Measurements from ENCODE around the gene CCDC92.

DNA sequence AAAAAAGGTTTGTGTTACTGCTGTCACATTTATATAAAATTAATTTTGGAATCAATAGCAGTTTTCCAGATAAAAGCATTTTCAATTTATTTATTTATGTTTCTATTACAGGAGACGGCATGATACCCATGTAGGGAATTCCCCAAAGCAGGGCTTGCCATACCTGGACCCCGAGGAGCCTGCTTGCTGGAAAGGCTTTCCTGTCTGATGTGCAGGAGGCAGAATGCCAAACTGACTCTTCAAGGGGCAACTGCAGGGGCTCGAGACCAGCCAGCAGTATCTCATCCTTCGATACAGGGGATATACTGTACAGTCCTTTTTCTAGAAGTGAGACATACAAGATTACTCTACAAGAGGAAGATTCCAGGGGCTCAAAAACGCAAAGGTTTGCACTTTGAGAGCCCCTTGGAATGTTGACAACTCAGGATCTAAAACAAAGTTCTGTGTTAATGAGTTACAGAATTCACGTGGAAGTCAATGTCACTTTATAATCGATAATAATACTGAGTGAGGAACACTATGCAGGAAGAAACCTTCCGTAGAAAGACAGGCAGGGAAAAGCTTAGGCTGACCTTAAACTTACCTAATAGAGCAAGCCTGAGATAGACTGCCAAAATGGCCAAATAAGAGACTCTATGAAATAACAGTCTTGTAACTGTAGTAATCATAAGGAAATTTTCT is 38.9 kb upstream of the CCDC92 start:
- TF ChIP-seq EZH2phosphoT487 (conservative IDR thresholded peaks at IDR 0.05; ENCODE audit: low read length), result no peak
- TF ChIP-seq, protein P1, sequence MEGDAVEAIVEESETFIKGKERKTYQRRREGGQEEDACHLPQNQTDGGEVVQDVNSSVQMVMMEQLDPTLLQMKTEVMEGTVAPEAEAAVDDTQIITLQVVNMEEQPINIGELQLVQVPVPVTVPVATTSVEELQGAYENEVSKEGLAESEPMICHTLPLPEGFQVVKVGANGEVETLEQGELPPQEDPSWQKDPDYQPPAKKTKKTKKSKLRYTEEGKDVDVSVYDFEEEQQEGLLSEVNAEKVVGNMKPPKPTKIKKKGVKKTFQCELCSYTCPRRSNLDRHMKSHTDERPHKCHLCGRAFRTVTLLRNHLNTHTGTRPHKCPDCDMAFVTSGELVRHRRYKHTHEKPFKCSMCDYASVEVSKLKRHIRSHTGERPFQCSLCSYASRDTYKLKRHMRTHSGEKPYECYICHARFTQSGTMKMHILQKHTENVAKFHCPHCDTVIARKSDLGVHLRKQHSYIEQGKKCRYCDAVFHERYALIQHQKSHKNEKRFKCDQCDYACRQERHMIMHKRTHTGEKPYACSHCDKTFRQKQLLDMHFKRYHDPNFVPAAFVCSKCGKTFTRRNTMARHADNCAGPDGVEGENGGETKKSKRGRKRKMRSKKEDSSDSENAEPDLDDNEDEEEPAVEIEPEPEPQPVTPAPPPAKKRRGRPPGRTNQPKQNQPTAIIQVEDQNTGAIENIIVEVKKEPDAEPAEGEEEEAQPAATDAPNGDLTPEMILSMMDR (IDR thresholded peaks at IDR 0.05; ENCODE audit: insufficient read depth, low read length, poor library complexity, severe bottlenecking), result no peak
